Mesendoderm (in vitro differentiated cells): Measurements from ENCODE around the gene ANGPT4. TPM values are rescaled to one million over a fixed set of nuclear protein-coding genes. Genes with fewer than 3 reads are reported as not detected.
A peak's percentile ranks its signal among the peaks of the same experiment; 100 is the strongest.

Experiments used
- DNase-seq: peaks from one replicate; pipeline ENCODE4 v3.0.0; 2013
- H2AK5ac ChIP-seq: 2 replicates; pipeline ENCODE4 v1.6.1; 2013; ENCODE audit warnings: low read length, inconsistent platforms
- H2BK120ac ChIP-seq: 2 replicates; pipeline ENCODE4 v1.6.1; 2013; ENCODE audit warnings: low read depth, mild to moderate bottlenecking, low read length, moderate library complexity, mixed read lengths
- H2BK15ac ChIP-seq: replicated peaks from 2 replicates; pipeline ENCODE4 v1.6.1; 2013; ENCODE audit warnings: low read depth, mild to moderate bottlenecking, moderate library complexity
- H2BK5ac ChIP-seq: 2 replicates; pipeline ENCODE4 v1.6.1; 2013; ENCODE audit warnings: low read length, inconsistent platforms
- H3K18ac ChIP-seq: 2 replicates; pipeline ENCODE4 v1.6.1; 2013; ENCODE audit warnings: mild to moderate bottlenecking, low read length, mixed read lengths
- H3K23ac ChIP-seq: one replicate; pipeline ENCODE4 v1.6.1; 2013; ENCODE audit warnings: low read length
- H3K27ac ChIP-seq: 2 replicates; pipeline ENCODE4 v1.5.1; 2013; ENCODE audit warnings: low read depth, mild to moderate bottlenecking, inconsistent platforms, low read length, moderate library complexity
- H3K27me3 ChIP-seq: 2 replicates; pipeline ENCODE4 v1.6.1; 2013; ENCODE audit warnings: low read length, control low read depth, mild to moderate bottlenecking, inconsistent platforms; ENCODE audit not compliant: insufficient read depth, poor library complexity
- H3K36me3 ChIP-seq: 2 replicates; pipeline ENCODE4 v1.6.1; 2013; ENCODE audit warnings: low read length, inconsistent platforms; ENCODE audit not compliant: control insufficient read depth, insufficient read depth
- H3K4ac ChIP-seq: one replicate; pipeline ENCODE4 v1.6.1; 2013; ENCODE audit warnings: low read depth, mild to moderate bottlenecking, low read length, moderate library complexity
- H3K4me1 ChIP-seq: 2 replicates; pipeline ENCODE4 v1.6.1; 2013; ENCODE audit warnings: low read depth, low read length, inconsistent platforms; ENCODE audit not compliant: control insufficient read depth
- H3K4me2 ChIP-seq: 2 replicates; pipeline ENCODE4 v1.6.1; 2013; ENCODE audit warnings: low read length
- H3K4me3 ChIP-seq: 2 replicates; pipeline ENCODE4 v1.5.1; 2013; ENCODE audit warnings: mild to moderate bottlenecking, low read length
- H3K56ac ChIP-seq: one replicate; pipeline ENCODE4 v1.6.1; 2013; ENCODE audit warnings: low read length
- H3K79me1 ChIP-seq: 2 replicates; pipeline ENCODE4 v1.6.1; 2013; ENCODE audit warnings: low read length, inconsistent platforms
- H3K79me2 ChIP-seq: 2 replicates; pipeline ENCODE4 v1.6.1; 2013; ENCODE audit warnings: mild to moderate bottlenecking, low read length; ENCODE audit not compliant: control insufficient read depth, insufficient read depth
- H3K9ac ChIP-seq: 2 replicates; pipeline ENCODE4 v1.6.1; 2013; ENCODE audit warnings: low read length, inconsistent platforms
- H4K5ac ChIP-seq: one replicate; pipeline ENCODE4 v1.6.1; 2013; ENCODE audit warnings: low read length
- H4K8ac ChIP-seq: one replicate; pipeline ENCODE4 v1.6.1; 2013; ENCODE audit warnings: low read depth, mild to moderate bottlenecking, control low read depth, low read length, moderate library complexity
- WGBS: extraction: QIAGEN DNeasy Blood & Tissue Kit; methylation state at CpG from one replicate; pipeline ENCODE4 v1.1.7; 2013; ENCODE audit warnings: low lambda C conversion rate, missing lambda C conversion rate; ENCODE audit not compliant: insufficient coverage; ENCODE audit errors: extremely low coverage; 5-methylcytosine and 5-hydroxymethylcytosine counted together
- polyA plus RNA-seq, 2 experiments: library from polyadenylated mRNA; stranded (reverse); fragments of 200-250 nt; gene quantifications; one replicate each; pipeline ENCODE4 v1.2.3, GENCODE V29; 2013

Gene ANGPT4, protein sequence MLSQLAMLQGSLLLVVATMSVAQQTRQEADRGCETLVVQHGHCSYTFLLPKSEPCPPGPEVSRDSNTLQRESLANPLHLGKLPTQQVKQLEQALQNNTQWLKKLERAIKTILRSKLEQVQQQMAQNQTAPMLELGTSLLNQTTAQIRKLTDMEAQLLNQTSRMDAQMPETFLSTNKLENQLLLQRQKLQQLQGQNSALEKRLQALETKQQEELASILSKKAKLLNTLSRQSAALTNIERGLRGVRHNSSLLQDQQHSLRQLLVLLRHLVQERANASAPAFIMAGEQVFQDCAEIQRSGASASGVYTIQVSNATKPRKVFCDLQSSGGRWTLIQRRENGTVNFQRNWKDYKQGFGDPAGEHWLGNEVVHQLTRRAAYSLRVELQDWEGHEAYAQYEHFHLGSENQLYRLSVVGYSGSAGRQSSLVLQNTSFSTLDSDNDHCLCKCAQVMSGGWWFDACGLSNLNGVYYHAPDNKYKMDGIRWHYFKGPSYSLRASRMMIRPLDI
- 0.18 TPM for polyA plus RNA-seq (2013, experiment 1 of 2)
- polyA plus RNA-seq (2013, experiment 2 of 2) = 0.22 TPM

- WGBS = no CpG with 5 or more reads among the region's 18 CpGs
- no peak within 1 kb of the TSS for H3K4ac ChIP-seq
- H3K4me2 ChIP-seq = no peak within 1 kb of the TSS
- H2AK5ac ChIP-seq = no peak within 1 kb of the TSS
- H3K56ac ChIP-seq = peak within 1 kb of the TSS; percentile 76
- H4K5ac ChIP-seq = no peak within 1 kb of the TSS
- no peak within 1 kb of the TSS for H3K18ac ChIP-seq
- H4K8ac ChIP-seq = no peak within 1 kb of the TSS
- H3K23ac ChIP-seq = peak within 1 kb of the TSS; percentile 91
- peak; percentile 45 for DNase-seq
- H3K27ac ChIP-seq = no peak within 1 kb of the TSS
- no peaks in the 10 kb centered on the region for H3K79me2 ChIP-seq
- H3K4me3 ChIP-seq = no peak within 1 kb of the TSS
- no peaks in the 10 kb centered on the region for H3K36me3 ChIP-seq
- H2BK5ac ChIP-seq = peak within 1 kb of the TSS; percentile 77
- peaks cover 15% of the 10 kb centered on the region for H3K4me1 ChIP-seq
- H3K79me1 ChIP-seq = no peaks in the 10 kb centered on the region
- peak within 1 kb of the TSS; percentile 32 for H3K9ac ChIP-seq
- H3K27me3 ChIP-seq = no peaks in the 10 kb centered on the region
- no peak within 1 kb of the TSS for H2BK15ac ChIP-seq
- no peak within 1 kb of the TSS for H2BK120ac ChIP-seq
Observed at GRCh38 chr20:916125-916799, at the start of gene ANGPT4. Gene ANGPT4, minus strand, starts transcription at chr20:916334. Its CDS starts 120 bp downstream, at chr20:916214.

GRCh38 chr20:963795-964194, 47.7 kb upstream of the ANGPT4 start:
- Histone ChIP-seq H4K8ac (no peak overlapping the region), H3K9ac (no peak overlapping the region), H4K5ac (no peak overlapping the region), H2BK120ac (no peak overlapping the region), H3K36me3 (no peaks in the 10 kb centered on the region), H3K79me1 (no peaks in the 10 kb centered on the region), H3K23ac (no peak overlapping the region), H3K79me2 (no peaks in the 10 kb centered on the region), H3K4me2 (no peak overlapping the region), H3K27me3 (no peaks in the 10 kb centered on the region), H3K4me1 (no peaks in the 10 kb centered on the region), H2BK5ac (no peak overlapping the region), H3K18ac (no peak overlapping the region), H3K4ac (no peak overlapping the region), H3K27ac (no peak overlapping the region), H2BK15ac (no peak overlapping the region), H3K56ac (no peak overlapping the region), H2AK5ac (no peak overlapping the region), H3K4me3 (no peak overlapping the region)
- no peak for DNase-seq
- no CpG with 5 or more reads among the region's 10 CpGs for WGBS

DNA sequence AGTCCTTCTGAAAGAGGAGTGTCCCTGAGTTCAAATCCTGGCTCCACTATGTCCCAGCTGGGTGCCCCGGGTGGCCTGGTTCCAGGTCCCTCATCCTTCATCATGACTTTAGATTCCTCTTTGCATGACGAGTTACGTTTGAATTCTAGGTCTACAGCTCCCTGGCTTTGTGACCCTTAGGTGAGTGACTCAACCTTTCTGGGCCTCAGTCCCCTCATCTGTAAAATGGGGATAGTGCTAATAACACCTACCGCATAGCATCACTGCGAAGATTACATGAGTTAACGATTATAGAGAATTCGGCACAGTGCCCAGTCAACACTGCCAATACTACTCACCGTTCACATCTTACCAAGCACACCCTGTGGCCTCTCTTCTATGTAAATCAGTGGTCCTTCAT, 46.5 kb upstream of the ANGPT4 start:
- WGBS = no CpG with 5 or more reads among the region's 8 CpGs
- Histone ChIP-seq H3K79me1 (no peaks in the 10 kb centered on the region), H3K18ac (no peak overlapping the region), H3K23ac (no peak overlapping the region), H4K8ac (no peak overlapping the region), H2BK5ac (no peak overlapping the region), H3K4me3 (no peak overlapping the region), H2AK5ac (no peak overlapping the region), H3K4ac (no peak overlapping the region), H3K4me2 (no peak overlapping the region), H2BK120ac (no peak overlapping the region), H3K79me2 (no peaks in the 10 kb centered on the region), H2BK15ac (no peak overlapping the region), H3K27me3 (no peaks in the 10 kb centered on the region), H3K9ac (no peak overlapping the region), H3K56ac (no peak overlapping the region), H3K36me3 (no peaks in the 10 kb centered on the region), H3K4me1 (no peaks in the 10 kb centered on the region), H3K27ac (no peak overlapping the region), H4K5ac (no peak overlapping the region)
- no peak for DNase-seq

DNA sequence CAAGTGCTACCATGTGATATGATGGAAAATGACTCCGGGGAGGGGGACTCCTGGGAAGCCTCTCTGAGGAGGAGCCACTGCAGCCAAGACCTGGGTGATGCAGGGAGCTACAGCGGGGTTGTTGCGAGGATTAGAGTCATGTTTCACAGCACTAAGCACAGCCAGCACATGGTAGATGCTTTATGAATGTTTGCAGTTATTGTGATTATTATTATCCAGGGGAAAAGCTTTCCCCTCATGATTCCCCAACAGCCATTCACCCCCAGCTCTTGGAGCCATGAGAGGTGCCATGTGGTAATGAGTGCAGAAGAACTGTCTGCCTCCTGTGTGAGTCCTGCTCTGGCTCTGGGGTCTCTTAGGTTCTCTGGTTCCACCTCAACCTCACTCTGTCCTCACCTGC, 46.1 kb upstream of the ANGPT4 start:
- Histone ChIP-seq H3K56ac (no peak overlapping the region), H3K4me3 (no peak overlapping the region), H2BK15ac (no peak overlapping the region), H3K79me2 (no peaks in the 10 kb centered on the region), H3K18ac (no peak overlapping the region), H3K9ac (no peak overlapping the region), H4K5ac (no peak overlapping the region), H3K36me3 (no peaks in the 10 kb centered on the region), H2AK5ac (no peak overlapping the region), H3K79me1 (no peaks in the 10 kb centered on the region), H3K4ac (no peak overlapping the region), H3K4me1 (no peaks in the 10 kb centered on the region), H2BK5ac (no peak overlapping the region), H4K8ac (no peak overlapping the region), H2BK120ac (no peak overlapping the region), H3K4me2 (no peak overlapping the region), H3K27ac (no peak overlapping the region), H3K23ac (no peak overlapping the region), H3K27me3 (no peaks in the 10 kb centered on the region)
- DNase-seq = no peak
- WGBS = no CpG with 5 or more reads among the region's 3 CpGs

DNA sequence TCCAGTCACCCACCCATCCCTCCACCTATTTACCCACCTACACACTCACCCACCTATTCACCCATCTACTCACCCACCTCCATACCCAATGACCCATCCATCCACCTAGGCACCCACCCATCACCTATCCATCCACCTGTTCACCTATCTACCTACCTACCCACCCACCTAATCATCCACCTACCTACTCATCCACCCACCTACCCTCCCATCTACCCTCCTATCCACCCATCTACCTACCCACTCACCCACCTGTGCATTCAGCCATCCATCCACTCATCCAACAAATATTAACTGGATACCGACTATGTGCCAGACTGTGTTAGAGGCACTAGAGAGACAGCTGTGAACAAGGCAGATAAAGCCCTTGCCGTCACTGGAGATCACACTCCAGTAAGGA, 45.6 kb upstream of the ANGPT4 start:
- DNase-seq = no peak
- H2BK120ac ChIP-seq = no peak overlapping the region
- no peaks in the 10 kb centered on the region for H3K79me2 ChIP-seq
- no peak overlapping the region for H4K5ac ChIP-seq
- H3K27me3 ChIP-seq = no peaks in the 10 kb centered on the region
- no peak overlapping the region for H3K23ac ChIP-seq
- H3K9ac ChIP-seq = no peak overlapping the region
- no peak overlapping the region for H3K4ac ChIP-seq
- no peaks in the 10 kb centered on the region for H3K4me1 ChIP-seq
- H3K18ac ChIP-seq = no peak overlapping the region
- H4K8ac ChIP-seq = no peak overlapping the region
- H3K4me2 ChIP-seq = no peak overlapping the region
- no CpG with 5 or more reads among the region's 2 CpGs for WGBS
- H3K56ac ChIP-seq = no peak overlapping the region
- no peak overlapping the region for H2AK5ac ChIP-seq
- no peak overlapping the region for H3K27ac ChIP-seq
- no peaks in the 10 kb centered on the region for H3K36me3 ChIP-seq
- H2BK5ac ChIP-seq = no peak overlapping the region
- no peaks in the 10 kb centered on the region for H3K79me1 ChIP-seq
- H3K4me3 ChIP-seq = no peak overlapping the region
- no peak overlapping the region for H2BK15ac ChIP-seq
